C4-2B (cell line): Measurements from ENCODE around the gene NUDT1.

Experiments
- CTCF ChIP-seq: fragments of 450-650 bp; conservative IDR thresholded peaks from 2 replicates; pipeline ENCODE4 v1.5.1; 2017; ENCODE audit warnings: mild to moderate bottlenecking
- ZFX ChIP-seq: fragments of 450-650 bp; IDR thresholded peaks from 2 replicates; pipeline ENCODE4 v1.6.1; 2017

GRCh38 chr7:2225336-2225735 is 16.7 kb upstream of the NUDT1 start:
- TF ChIP-seq CTCF (no peak), ZFX (no peak)
